GM12874 (cell line): ENCODE measurements around the gene MEX3A.

Experiments
- TF ChIP-seq, protein P1 (sequence below): IDR thresholded peaks from 2 replicates; pipeline ENCODE4 v1.5.1; 2011; ENCODE audit warnings: low read depth, mild to moderate bottlenecking, control low read depth, low read length, moderate library complexity; ENCODE audit not compliant: insufficient read depth

Gene MEX3A

DNA sequence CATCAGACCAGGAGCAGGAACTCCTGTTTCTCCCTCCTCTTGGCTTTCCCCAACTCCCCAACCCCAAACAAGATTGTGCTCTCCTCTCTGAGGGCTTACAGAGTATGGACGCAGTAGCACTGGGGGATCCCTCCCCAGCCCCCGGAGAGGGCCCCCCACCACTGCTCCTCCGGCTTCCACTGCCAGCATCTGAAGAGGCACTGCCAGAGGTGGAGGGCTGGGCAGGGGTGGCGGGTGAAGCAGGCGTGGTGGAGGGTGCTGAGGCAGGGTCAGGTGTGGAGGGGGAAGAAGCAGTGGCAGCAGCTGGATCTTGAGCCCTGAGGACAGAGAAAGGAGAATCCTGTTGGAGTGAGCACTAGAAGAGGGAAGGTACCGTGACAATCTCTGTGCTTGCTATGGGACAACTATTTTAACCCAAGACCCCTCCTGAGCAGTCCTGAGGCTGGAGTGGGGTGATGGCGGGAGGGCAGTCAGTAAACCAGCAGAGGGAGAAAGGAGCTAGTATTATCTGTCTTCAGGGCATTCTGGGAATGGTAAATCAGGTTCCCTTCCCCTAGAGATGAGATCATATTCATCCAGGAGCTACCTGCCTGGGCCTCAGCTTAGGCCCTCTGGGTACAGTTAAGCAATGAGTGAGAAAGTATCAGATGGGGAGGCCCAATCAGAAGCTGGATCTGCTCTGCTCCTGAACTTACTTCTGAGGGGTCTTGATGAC lies 31.1 kb downstream of the MEX3A start:
- TF ChIP-seq, protein P1, sequence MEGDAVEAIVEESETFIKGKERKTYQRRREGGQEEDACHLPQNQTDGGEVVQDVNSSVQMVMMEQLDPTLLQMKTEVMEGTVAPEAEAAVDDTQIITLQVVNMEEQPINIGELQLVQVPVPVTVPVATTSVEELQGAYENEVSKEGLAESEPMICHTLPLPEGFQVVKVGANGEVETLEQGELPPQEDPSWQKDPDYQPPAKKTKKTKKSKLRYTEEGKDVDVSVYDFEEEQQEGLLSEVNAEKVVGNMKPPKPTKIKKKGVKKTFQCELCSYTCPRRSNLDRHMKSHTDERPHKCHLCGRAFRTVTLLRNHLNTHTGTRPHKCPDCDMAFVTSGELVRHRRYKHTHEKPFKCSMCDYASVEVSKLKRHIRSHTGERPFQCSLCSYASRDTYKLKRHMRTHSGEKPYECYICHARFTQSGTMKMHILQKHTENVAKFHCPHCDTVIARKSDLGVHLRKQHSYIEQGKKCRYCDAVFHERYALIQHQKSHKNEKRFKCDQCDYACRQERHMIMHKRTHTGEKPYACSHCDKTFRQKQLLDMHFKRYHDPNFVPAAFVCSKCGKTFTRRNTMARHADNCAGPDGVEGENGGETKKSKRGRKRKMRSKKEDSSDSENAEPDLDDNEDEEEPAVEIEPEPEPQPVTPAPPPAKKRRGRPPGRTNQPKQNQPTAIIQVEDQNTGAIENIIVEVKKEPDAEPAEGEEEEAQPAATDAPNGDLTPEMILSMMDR, result no peak

DNA sequence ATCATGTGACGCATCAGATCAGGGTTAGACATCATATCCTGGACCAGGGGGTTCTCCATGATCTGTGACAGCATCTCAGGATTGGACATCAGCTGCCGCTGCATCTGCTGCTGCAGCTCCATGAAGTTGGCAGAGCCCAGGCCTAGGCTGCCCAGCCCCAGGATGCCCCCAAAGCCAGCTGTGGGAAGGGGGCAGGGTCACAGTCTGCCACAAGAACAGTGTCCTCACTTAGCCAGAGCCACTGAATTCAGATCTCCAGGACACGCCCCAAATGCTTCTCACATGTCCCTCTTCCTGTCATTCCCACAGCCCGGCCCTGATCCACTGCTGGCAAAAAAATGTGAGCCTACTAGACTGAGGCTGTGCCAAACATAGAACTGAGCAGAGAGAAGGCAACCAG lies 31.9 kb downstream of the MEX3A start:
- TF ChIP-seq, protein P1, result no peak

DNA sequence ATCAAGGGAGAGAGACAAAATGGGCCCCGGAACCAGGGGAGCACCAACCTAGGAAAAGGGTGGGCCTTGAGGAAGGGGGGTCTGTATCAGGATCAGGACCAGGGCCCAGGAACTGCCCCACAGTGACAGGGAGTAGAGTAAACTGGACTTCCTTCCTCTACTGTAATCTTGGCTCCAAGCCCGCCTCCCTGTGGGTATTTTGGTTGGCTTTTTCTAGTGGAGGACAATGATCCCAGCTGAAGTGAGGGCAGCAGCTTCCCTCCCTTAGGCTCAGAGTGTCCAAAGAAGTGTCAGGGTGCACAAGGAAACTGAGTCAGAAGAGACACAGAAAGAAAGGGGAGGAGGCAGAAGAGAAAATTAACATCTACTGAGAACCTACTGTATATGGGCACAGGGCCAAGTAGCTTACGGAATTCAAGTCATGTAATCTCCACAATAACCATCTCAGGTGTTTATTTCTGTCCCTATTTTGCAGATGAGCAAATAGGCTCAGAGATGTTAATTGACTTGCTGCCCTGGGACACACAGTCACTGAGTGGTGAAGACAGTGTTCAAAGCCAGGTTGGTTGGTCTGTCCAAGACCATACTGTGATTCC lies 33.5 kb downstream of the MEX3A start:
- TF ChIP-seq, protein P1, result no peak

DNA sequence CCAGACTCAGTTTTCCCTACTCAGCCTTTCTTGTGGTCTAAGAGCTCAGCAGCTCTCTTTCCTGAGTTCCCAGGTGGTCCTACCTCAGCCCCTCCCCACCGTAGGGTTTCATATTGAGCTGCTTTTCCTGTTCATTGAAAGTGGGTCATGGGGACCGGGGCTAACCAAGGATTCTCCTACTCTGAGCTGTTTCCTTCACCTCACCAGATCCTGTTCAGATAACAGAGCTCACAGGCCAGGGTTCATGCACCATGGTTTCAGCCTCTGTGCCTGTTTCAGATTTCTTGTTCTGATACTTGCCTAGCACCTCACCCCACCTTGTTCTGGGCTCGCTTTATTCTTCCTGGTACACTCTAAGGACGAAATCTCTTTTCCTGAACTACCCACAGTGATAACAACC lies 37.2 kb downstream of the MEX3A start:
- TF ChIP-seq, protein P1, result no peak

DNA sequence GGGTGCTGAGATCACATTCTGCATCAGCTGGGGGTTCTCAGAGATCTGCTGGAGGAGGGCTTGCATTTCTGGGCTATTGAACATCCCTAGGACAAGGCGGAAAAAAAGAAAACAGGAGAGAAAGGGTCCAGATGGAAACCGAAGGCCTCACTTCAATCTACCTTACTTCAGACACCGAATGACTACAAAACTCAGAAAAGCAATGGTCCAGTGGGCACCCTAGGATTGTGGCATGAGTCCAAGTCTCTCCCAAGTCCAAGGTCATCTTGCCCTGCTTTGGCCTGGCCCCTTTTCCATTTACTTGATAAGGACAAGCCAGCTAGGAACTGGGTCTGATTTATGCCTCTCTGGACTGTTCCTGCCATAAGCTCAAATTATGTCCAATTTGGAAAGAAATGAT lies 39.4 kb downstream of the MEX3A start:
- TF ChIP-seq, protein P1, result no peak

DNA sequence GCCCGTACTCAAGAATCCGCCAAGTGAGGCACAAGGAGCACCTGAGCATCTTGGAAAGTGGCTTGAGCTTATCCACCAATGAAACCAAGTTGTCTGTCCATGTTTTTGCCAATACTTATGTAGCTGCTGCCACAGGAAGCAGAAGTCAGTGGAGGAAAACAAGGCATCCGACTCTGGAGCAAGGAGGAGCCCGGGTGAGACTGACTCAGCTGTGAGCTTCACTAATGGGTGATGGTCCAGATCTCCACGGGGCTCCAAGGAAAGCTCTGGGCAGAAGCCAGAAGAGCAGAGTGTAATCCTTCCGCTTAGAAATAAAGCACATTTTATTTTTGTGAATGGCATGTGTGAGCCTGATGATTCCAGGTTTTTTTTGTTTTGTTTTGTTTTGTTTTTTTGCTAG lies 49.3 kb downstream of the MEX3A start:
- TF ChIP-seq, protein P1, result no peak

DNA sequence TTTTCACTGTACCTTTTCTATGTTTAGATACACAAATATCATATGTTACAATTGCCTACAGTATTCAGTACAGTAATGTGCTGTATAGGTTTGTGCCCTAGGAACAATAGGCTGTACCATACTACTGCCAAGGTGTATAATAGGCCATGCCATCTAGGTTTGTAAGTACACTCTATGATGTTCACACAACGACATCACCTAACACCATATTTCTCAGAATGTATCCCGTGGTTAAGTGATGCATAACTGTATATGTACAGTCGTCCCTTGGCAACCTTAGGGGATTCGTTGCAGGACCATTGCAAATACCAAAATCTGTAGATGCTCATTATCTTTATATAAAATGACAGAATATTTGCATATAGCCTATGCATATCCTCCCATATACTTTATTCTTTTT lies 55.7 kb downstream of the MEX3A start:
- TF ChIP-seq, protein P1, result no peak
